Hepatocyte (in vitro differentiated cells): ENCODE results near the gene STK39.

Experiments
- CTCF ChIP-seq: fragments of 200-600 bp; sonication (generic); IDR thresholded peaks from 2 replicates; pipeline ENCODE4 v1.5.1; 2016; ENCODE audit warnings: antibody characterized with exemption, mild to moderate bottlenecking; ENCODE audit not compliant: poor library complexity
- EZH2 ChIP-seq: fragments of 200-600 bp; sonication (generic); IDR thresholded peaks from 2 replicates; pipeline ENCODE4 v1.6.1; 2016; ENCODE audit warnings: antibody characterized with exemption, mild to moderate bottlenecking, borderline replicate concordance

- TF ChIP-seq CTCF (no peak), EZH2 (no peak)
Measured at GRCh38 chr2:168200930-168201583, 46.3 kb downstream of the STK39 start.
